Sigmoid colon (tissue), 4 donors: Measurements from ENCODE around the gene MFAP4.

Experiments used
- EP300 ChIP-seq, 4 donors: sonication (generic); formaldehyde crosslinking; IDR thresholded peaks; one replicate each; pipeline ENCODE4 v1.6.1; 2017; ENCODE audit warnings: antibody characterized with exemption in 4 of 4
- POLR2A ChIP-seq, 2 donors: fragments of 450-650 bp; IDR thresholded peaks; one replicate each; pipeline ENCODE4 v1.6.1; 2016; ENCODE audit warnings: antibody characterized with exemption in 2 of 2, mild to moderate bottlenecking in 2 of 2, moderate library complexity in 2 of 2
- POLR2AphosphoS5 ChIP-seq, 4 donors: sonication (generic); formaldehyde crosslinking; IDR thresholded peaks; one replicate each; pipeline ENCODE4 v1.6.1; 2017; ENCODE audit warnings: antibody characterized with exemption in 4 of 4
- TF ChIP-seq, protein P1 (sequence below), 4 experiments: fragments of 450-650 bp in 3 of 4; fragments of 200-600 bp in 1 of 4; IDR thresholded peaks; one replicate each; pipeline ENCODE4 v1.5.1; 2016 to 2019; ENCODE audit warnings: antibody characterized with exemption in 4 of 4, mild to moderate bottlenecking in 3 of 4, moderate library complexity in 2 of 4

DNA sequence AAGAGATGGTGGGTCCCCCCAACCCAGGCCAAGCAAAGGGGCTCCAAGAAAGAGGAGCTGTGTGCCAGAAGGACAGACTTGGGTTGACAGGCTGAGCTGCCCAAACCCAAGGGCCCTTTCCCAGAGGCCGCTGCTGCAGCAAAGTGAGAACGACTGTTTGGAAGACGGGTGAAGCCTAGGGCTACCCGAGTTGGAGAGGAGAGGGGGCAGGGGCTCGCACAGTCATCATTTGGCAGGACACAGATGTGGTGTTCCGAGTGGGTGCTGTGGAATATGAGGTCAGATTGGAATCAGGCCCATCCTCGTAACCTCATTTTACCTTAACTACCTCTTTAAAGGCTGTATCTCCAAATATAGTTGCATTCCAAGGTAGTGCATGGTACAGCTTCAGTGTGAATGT, 5.3 kb upstream of the MFAP4 start:
- TF ChIP-seq, protein P1, sequence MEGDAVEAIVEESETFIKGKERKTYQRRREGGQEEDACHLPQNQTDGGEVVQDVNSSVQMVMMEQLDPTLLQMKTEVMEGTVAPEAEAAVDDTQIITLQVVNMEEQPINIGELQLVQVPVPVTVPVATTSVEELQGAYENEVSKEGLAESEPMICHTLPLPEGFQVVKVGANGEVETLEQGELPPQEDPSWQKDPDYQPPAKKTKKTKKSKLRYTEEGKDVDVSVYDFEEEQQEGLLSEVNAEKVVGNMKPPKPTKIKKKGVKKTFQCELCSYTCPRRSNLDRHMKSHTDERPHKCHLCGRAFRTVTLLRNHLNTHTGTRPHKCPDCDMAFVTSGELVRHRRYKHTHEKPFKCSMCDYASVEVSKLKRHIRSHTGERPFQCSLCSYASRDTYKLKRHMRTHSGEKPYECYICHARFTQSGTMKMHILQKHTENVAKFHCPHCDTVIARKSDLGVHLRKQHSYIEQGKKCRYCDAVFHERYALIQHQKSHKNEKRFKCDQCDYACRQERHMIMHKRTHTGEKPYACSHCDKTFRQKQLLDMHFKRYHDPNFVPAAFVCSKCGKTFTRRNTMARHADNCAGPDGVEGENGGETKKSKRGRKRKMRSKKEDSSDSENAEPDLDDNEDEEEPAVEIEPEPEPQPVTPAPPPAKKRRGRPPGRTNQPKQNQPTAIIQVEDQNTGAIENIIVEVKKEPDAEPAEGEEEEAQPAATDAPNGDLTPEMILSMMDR (IDR thresholded peaks at IDR 0.05): no peak
- peak in 2 of 4 donors; percentile 61 to 62 for TF ChIP-seq POLR2AphosphoS5 (IDR thresholded peaks at IDR 0.05)
- no peak for TF ChIP-seq POLR2A (IDR thresholded peaks at IDR 0.05)
- peak in 3 of 4 donors; percentile 7 to 67 (median 60) for TF ChIP-seq EP300 (IDR thresholded peaks at IDR 0.05)
